Right ventricle myocardium superior (tissue), 1 donor: ENCODE measurements around the gene GSTM3. TPM values are rescaled to one million over a fixed set of nuclear protein-coding genes. Genes with fewer than 3 reads are reported as not detected.
"Not testable (repeated sequence)": the region's sequence is repeated elsewhere in the genome, so short reads cannot be mapped to it uniquely, and the experiment has no call there.

Experiments used
- ATAC-seq: fragments of 200-7000 bp; cut with Tn5 transposase; one replicate; pipeline ENCODE4 v1.9.1; 2020; ENCODE audit warnings: mild to moderate bottlenecking; ENCODE audit not compliant: poor library complexity
- DNase-seq: peaks from one replicate; pipeline ENCODE4 v3.0.0-alpha.2; 2020
- intact Hi-C: fragments of 100-400 bp; cut with DNase I; formaldehyde crosslinking; loops from one replicate; pipeline ENCODE4 v1.11.2; 2022
- total RNA-seq: library from RNA; stranded (reverse); fragmentation: NEBNext Ultra II Directional; extraction: Animal tissue kit (Norgen Biotek cat#: 25700); gene quantifications from one replicate; pipeline ENCODE4 v1.2.1, GENCODE V29; 2021
- donor health status: DM: no; HTN: yes; CAD: no; lungs with severe emphysema.

The GSTM3 gene
- total RNA-seq, 1 donor from 2014 or later = 112 TPM

GRCh38 chr1:109765483-109765815 is 24.6 kb upstream of the GSTM3 start:
- ATAC-seq = no peak
- DNase-seq = no peak
- intact Hi-C loops = loop anchor here (5.0 to 10.0 kb wide), 2 partner anchors 51 to 98 kb away; partner anchors contain the start of genes GSTM2 and GSTM5

GRCh38 chr1:109764561-109765482 is 24.0 kb upstream of the GSTM3 start:
- ATAC-seq (no peak), DNase-seq (peak; percentile 26)
- intact Hi-C loops = loop anchor here (5.0 to 10.0 kb wide), 2 partner anchors 50 to 98 kb away; partner anchors contain the start of genes GSTM2 and GSTM5

GRCh38 chr1:109763646-109764415 is 23.0 kb upstream of the GSTM3 start, which contains the start of gene EPS8L3:
EPS8L3 (minus strand) TSS chr1:109763923; CDS start chr1:109761749, 2,174 bp downstream.
- no peak for ATAC-seq
- DNase-seq = peak; percentile 37
- intact Hi-C loops = loop anchor here (10.0 kb wide), 1 partner anchor 49 kb away; the partner anchor contains the start of gene GSTM5

GRCh38 chr1:109762821-109763645 is 22.2 kb upstream of the GSTM3 start:
- peak; percentile 42 for DNase-seq
- no peak for ATAC-seq
- intact Hi-C loops = loop anchor here (10.0 kb wide), 1 partner anchor 48 kb away; the partner anchor contains the start of gene GSTM5

GRCh38 chr1:109762039-109762585 is 21.3 kb upstream of the GSTM3 start:
- ATAC-seq = no peak
- intact Hi-C loops = loop anchor here (10.0 kb wide), 1 partner anchor 47 kb away; the partner anchor contains the start of gene GSTM5
- DNase-seq = peak; percentile 13

- ATAC-seq (peak; percentile 75), DNase-seq (no peak)
- intact Hi-C loops = loop anchor here (10.0 kb wide), 1 partner anchor 47 kb away; the partner anchor contains the start of gene GSTM5
These were observed 20.6 kb upstream of the GSTM3 start for GRCh38 chr1:109761227-109762038.

- DNase-seq (no peak), ATAC-seq (no peak)
- intact Hi-C loops = loop anchor here (10.0 kb wide), 1 partner anchor 46 kb away; the partner anchor contains the start of gene GSTM5
These were observed 19.9 kb upstream of the GSTM3 start for GRCh38 chr1:109760581-109761226.

GRCh38 chr1:109759513-109760334 is 18.9 kb upstream of the GSTM3 start:
- intact Hi-C loops = loop anchor here (10.0 kb wide), 1 partner anchor 45 kb away; the partner anchor contains the start of gene GSTM5
- ATAC-seq (no peak), DNase-seq (no peak)

- intact Hi-C loops = no loop called here
- ATAC-seq = no peak
- DNase-seq = no peak
These were observed 17.3 kb upstream of the GSTM3 start for GRCh38 chr1:109757936-109758786.

GRCh38 chr1:109756848-109757521 is 16.1 kb upstream of the GSTM3 start:
- ATAC-seq (no peak), DNase-seq (no peak)
- intact Hi-C loops = no loop called here

- ATAC-seq, DNase-seq, intact Hi-C loops: not testable (repeated sequence)
These were observed 15.5 kb upstream of the GSTM3 start for GRCh38 chr1:109756325-109756724.

- DNase-seq (no peak), ATAC-seq (peak; percentile 79)
These were observed 13.9 kb upstream of the GSTM3 start for GRCh38 chr1:109754738-109755137.

GRCh38 chr1:109751531-109752260 is 10.9 kb upstream of the GSTM3 start:
- intact Hi-C loops = no loop called here
- no peak for ATAC-seq
- DNase-seq = no peak

More at GRCh38 chr1:109754738-109755137, 13.9 kb upstream of the GSTM3 start:
- intact Hi-C loops = no loop called here

GRCh38 chr1:109750920-109751319 is 10.1 kb upstream of the GSTM3 start:
- intact Hi-C loops = no loop called here
- ATAC-seq (no peak), DNase-seq (no peak)
